HPDE6-E6E7 (cell line): ENCODE results near the gene DUS1L.
"Not testable (repeated sequence)": the region's sequence is repeated elsewhere in the genome, so short reads cannot be mapped to it uniquely, and the experiment has no call there.

Source experiments
- DNase-seq: peaks from one replicate; pipeline ENCODE4 v3.0.0; 2011; ENCODE audit warnings: missing footprints; ENCODE audit errors: extremely low spot score

DUS1L gene

DNA sequence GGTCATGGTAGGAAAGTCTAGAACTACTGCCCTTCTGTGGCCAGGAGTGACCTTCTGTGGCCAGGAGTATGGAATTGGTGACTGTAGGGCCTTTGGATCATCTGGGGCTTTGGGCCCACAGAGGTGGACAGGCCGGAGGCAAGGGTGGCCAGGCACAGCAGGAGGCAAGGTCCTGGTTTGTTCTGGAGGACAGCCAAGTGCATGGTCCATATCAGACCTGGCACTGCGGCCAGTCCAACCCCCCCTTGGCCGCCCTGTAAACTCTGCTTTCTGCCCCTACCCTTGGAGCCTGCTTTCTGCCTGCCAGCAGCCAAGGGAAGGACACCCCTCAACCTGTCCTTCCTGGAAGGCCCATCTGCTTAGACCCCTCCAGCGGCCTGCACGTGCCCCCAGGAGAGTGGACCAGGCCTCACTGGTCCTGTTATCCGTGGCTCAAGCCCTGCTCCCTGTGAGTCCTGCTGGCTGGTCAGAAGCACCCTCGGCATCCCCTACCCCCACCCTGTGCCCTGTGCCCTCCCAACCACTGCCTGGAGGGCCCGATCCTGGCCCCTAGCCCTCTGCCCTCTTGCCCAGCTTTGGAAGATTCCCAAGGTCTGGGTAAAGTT, 25.8 kb downstream of the DUS1L start:
- no peak for DNase-seq

DNA sequence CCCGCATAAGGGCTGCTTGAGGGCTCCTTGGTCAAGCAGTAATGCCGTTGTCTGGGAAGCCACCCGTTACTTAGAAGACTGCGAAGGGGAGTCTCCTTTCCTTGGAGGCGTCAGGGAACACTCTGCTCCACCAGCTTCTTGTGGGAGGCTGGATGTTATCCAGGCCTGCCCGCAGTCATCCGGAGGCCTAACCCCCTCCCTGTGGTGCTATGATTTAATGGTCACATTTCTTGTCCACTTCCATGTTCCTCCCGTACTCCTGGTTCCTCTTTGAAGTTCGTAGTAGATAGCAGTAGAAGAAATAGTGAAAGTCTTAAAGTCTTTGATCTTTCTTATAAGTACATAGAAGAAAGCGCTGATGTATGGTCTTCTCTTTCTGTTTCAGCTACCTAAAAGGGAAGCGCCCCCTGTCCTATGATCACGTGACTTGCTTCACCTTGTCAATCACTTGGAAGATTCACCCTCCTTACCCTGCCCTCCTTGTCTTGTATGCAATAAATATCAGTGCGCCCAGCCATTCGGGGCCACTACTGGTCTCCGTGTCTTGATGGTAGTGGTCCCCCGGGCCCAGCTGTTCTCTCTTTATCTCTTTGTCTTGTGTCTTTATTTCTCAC, 26.7 kb downstream of the DUS1L start:
- not testable (repeated sequence) for DNase-seq

- no peak for DNase-seq
These were observed 27.8 kb downstream of the DUS1L start for GRCh38 chr17:82037889-82038195.

DNA sequence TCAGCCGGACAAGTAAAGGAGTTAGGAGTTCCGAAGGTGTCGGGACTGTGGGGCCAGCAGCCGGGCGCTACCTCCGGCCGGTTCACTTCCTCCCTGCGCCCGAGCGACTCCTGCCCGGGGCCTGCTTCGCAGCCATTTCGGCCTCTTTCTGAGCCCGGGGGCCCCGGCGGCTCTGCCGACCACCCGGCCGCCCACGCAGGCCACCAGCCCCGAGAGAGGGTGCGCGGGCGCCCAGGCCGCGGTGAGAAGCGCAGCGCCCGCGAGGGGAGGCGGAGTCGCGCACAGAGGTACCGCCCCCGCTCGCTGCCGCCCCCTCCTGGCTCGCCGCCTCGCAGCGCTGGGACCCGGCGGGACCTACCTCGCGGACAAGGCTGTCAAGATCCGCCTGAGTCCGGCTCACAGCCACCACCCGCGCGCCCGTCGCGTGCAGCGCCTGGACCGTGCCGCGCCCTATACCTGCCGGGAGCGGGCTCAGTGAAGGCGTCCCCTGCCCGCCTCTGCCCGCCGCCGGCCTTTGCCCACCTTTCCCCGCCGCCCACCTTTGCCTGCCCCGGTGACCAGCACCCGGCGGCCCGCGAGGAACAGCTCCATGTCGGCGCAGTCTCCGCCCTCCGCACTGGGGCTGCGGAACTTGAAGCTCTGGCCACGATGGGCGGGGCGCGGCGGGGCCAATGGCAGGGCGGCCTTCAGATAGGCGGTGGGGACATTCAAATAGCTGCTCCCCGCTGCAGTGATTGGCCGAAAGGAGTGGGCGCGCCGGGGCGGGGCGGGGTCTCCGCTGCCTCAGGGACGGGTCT, 28.3 kb downstream of the DUS1L start, which contains the start of gene DCXR:
Gene DCXR (minus strand): TSS at position 606 of the 797 bp plus-strand sequence. CDS start 15 bp downstream, at position 591.
- DNase-seq = peak; percentile 98

GRCh38 chr17:82036634-82037091, 28.9 kb downstream of the DUS1L start:
- DNase-seq = no peak

DNA sequence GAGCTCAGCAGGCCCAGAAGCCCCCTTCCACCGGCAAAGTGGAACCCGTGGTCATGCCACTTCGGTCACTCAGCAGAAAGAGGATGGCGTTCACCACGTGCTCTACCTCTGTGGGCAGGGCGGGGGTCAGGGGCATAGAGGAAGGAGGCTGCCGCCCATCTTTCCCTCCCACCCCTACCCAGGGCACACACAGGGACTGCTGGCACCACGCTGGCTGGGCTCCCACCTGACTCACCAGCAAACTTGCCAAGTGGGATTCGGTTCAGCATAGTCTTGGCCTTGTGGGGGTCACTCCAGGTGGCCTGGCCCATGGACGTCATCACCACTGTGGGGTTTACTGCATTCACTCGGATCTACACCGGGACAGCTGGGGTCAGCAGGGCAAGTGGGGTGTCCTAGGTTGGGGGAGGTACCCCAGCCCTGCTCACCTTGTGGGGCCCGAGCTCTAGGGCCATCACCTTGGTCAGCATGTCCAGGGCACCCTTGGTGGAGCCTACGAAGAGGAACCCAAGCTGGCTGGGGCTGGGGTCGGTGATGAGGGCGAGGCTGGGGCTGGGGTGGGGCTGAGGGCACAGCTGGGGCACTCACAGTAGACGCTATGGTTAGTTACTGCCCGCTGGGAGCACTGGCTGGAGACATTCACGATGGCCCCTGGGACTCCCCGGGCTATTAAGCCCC, 29.5 kb downstream of the DUS1L start:
- DNase-seq = no peak

- no peak for DNase-seq
These were observed 30.1 kb downstream of the DUS1L start for GRCh38 chr17:82035488-82035887.

- no peak for DNase-seq
These were observed 31.1 kb downstream of the DUS1L start for GRCh38 chr17:82034371-82035011.

GRCh38 chr17:82033359-82034085, 32.1 kb downstream of the DUS1L start:
- no peak for DNase-seq

- DNase-seq = no peak
These were observed 33.5 kb downstream of the DUS1L start for GRCh38 chr17:82031885-82032627.

DNA sequence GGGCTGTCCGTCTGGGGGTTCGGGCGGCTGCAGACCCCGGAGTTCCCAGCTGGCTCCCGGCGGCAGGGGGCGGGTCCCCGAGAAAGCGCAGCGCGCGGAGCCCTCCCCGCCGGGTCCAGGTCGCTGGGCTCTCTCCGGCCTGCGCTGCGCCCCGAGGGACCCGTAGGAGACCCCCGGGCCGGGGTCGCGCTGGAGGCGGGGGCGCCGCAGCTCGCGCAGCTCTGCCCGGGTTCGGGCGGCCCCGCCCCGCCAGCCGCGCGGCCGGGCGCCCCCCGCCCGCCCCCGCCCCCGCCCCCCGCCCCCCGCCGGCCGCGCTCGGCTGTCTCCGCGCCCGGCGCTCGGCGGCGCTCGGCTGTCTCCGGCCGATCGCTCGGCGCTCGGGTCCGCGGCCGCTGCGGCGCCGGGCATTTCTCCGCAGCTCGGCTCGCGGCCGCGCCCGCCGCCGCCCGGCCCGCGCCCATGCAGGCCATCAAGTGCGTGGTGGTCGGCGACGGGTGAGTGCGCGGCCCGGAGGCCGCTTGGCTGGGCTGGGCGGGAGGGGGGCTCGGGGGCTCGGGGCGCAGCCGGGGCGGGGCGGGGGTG, 34.2 kb downstream of the DUS1L start, which contains the start of gene RAC3:
Gene RAC3 (plus strand): TSS at position 376 of the 582 bp plus-strand sequence. CDS start 84 bp downstream, at position 460.
- no peak for DNase-seq

DNA sequence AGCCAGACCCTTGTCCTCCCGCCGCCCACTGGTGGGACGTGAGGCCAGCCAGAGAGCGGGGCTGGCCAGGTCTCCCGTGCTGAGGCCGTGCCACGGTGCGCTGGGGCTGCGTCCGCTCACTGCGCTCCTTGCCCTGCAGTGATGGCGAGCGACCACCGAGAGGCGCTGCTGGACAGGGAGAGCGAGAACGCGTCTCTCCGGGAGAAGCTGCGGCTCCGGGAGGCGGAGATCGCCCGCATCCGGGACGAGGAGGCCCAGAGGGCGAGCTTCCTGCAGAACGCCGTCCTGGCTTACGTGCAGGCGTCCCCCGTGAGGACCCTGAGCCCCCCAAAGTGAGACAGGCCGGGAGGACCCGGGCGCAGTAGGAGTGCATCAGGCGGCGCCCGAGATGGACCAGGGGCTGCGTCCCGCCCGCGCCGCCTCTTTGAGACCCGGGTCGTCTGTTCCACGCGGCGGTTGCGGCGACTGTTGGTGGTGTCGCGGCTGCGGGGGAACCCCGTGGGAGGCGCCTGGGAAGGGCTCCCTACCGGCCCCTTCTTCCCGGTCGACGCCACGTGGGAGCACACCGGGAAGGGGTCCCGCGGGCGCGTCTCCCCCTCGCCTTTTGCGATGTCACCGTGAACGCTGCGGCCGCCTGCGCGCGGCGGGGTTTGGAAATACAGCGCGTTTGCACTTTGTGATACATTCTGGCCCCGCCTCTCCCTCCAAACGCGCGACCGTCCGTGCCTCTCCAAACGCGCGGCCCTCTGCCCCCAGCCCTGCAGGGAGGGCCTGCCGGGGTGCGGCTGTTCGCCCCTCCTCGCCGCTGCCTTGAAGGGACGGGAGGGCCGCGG, 34.9 kb downstream of the DUS1L start:
- peak; percentile 87 for DNase-seq

DNA sequence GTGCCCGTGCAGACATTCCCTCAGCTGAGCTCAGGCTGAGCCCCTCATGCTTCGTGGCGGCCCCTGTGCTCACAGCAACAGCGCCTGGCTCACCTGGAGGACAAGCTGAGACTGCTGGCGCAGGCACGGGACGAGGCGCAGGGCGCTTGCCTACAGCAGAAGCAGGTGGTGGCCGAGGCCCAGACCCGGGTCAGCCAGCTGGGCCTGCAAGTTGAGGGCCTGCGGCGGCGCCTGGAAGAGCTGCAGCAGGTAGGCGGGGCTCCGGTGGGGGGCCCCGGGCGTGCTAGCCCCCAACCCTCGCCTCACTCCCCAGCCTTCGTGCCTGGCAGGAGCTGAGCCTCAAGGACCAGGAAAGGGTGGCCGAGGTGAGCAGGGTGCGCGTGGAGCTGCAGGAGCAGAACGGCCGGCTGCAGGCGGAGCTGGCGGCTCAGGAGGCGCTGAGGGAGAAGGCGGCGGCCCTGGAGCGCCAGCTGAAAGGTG, 35.6 kb downstream of the DUS1L start:
- DNase-seq = no peak

DNA sequence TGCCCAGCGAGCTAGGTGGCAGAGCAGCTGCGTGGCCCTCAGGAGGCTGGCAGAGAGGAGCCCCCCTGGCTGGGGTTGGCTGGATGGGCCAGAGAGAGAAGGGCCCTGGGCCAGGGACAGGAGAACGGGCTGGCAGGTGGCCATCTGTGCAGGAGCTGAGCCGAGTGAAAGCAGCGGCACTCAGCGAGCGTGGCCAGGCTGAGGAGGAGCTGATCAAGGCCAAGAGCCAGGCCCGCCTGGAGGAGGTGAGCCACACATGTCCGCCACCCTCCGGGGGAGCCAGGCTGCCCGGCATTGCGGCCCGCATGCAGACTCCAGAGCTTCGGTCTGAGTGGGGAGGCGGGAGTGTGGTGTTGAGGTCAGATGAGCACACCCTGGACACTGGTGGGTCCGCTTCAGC, 36.2 kb downstream of the DUS1L start:
- DNase-seq = no peak

DNA sequence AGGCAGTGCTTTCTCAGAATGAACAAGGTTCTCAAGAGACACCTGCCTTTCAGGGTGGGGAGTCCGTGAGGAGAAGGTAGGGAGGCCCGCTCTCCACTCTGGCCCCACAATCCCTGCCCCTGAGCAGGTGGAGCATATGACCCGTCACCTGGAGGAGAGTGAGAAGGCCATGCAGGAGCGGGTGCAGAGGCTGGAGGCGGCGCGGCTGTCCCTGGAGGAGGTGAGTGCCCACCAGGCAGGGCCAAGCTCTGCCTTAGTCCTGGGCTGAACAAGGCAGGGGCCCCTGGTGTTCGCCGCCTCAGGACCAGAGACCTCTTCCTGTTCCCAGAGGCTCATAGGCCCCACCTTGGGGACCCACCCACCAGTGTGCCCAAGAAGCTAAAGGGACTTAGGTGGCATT, 36.6 kb downstream of the DUS1L start:
- DNase-seq = no peak

GRCh38 chr17:82028246-82028645, 37.4 kb downstream of the DUS1L start:
- no peak for DNase-seq

DNA sequence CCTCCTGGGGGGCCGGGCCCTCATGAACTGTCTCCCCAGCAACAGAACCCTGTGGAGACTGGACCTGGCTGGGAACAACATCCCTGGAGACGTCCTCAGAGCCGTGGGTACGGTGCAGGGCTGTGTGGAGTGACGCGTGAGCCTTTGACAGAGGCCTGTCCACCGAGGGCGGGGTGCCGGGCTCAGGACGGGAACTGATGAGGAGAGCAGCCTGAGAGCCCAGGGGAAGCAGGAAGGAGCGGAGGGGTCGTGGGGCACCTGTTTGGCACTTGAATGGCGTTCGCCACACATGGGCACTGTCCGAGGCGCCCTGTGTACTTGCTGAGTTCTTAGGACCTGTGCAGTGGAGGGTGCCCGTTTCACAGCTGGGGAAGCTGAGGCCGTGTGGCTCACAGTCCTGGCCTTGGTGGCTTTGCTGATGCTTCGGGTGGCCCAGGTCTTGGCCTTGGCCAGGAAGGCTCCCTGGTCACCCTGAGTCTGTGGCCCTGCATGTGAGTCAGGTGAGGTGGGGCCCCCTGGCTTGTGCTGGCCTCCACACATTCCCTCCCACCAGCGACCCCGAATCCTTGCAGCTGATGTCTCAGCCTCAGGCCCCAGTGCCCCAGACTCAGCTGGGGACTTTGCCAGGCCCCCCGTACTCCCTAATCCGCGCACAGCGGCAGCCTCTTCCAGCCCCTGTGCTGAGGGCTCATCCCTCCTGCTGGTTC, 40.0 kb downstream of the DUS1L start:
- DNase-seq = no peak

DNA sequence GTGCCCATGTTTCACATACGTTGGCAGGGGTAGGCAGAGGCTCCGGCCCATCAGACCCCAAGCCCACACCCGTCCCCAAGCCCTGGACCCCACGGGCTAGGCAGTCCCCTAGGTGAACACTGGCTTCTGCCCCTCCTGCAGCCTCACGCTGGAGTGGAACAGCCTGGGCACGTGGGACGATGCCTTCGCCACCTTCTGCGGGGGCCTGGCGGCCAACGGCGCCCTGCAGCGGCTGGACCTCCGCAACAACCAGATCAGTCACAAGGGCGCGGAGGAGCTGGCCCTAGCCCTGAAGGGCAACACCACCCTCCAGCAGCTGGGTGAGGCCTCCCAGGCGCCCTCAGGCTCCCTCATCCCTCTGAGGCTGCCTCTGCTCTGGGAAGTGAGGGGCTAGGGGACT, 40.7 kb downstream of the DUS1L start:
- DNase-seq = no peak
